Right lobe of liver (tissue), 6 donors: Measurements from ENCODE around the gene CBX2. TPM values are rescaled to one million over a fixed set of nuclear protein-coding genes. Genes with fewer than 3 reads are reported as not detected.

ENCODE experiments used
- ATAC-seq, 4 donors: fragments of 200-7000 bp; cut with Tn5 transposase; one replicate each; pipeline ENCODE4 v1.9.1; 2020; ENCODE audit warnings: mild to moderate bottlenecking in 4 of 4, moderate library complexity in 4 of 4
- DNase-seq, 3 donors: peaks; one replicate each; pipeline ENCODE4 v3.0.0-alpha.2; 2020
- H3K27ac ChIP-seq, 3 donors: fragments of 200-600 bp; one replicate each; pipeline ENCODE4 v1.8.0; 2022
- H3K27me3 ChIP-seq, 2 donors: fragments of 200-600 bp; one replicate each; pipeline ENCODE4 v1.8.0; 2022
- H3K36me3 ChIP-seq, 4 donors: fragments of 200-600 bp; sonication (generic) in 1 of 4; one replicate each; pipeline versions ENCODE4 v1.5.1 to v1.8.0; 2017 to 2022; ENCODE audit warnings: control low read depth in 1 of 4
- H3K4me1 ChIP-seq, 4 donors: fragments of 200-600 bp; sonication (generic) in 1 of 4; one replicate each; pipeline versions ENCODE4 v1.5.1 to v1.8.0; 2017 to 2022; ENCODE audit warnings: control low read depth in 1 of 4
- H3K4me3 ChIP-seq, 3 donors: fragments of 200-600 bp; one replicate each; pipeline ENCODE4 v1.8.0; 2022
- H3K9me3 ChIP-seq, 4 donors: fragments of 200-600 bp; sonication (generic) in 1 of 4; one replicate each; pipeline versions ENCODE4 v1.5.1 to v1.8.0; 2017 to 2022; ENCODE audit warnings: control low read depth in 1 of 4
- POLR2A ChIP-seq: fragments of 450-650 bp; IDR thresholded peaks from one replicate; pipeline ENCODE4 v1.6.1; 2017; ENCODE audit warnings: antibody characterized with exemption, mild to moderate bottlenecking
- WGBS: methylation state at CpG from one replicate; pipeline ENCODE4 v1.1.6; 2018; ENCODE audit warnings: low coverage, low lambda C conversion rate; ENCODE audit not compliant: insufficient coverage; ENCODE audit errors: missing lambda C conversion rate; 5-methylcytosine and 5-hydroxymethylcytosine counted together
- intact Hi-C, 2 donors: fragments of 100-400 bp; cut with DNase I; formaldehyde crosslinking; loops; one replicate each; pipeline versions ENCODE4 v1.11.2 to v1.14.1; 2022
- total RNA-seq, 6 experiments: library from RNA; depleted of rRNA in 2 of 6; stranded (reverse); fragments of >200 nt in 2 of 6; fragmentation: NEBNext Ultra II Directional in 3 of 6; extraction: Animal tissue kit (Norgen Biotek cat#: 25700) in 3 of 6; gene quantifications; one replicate each; pipeline versions ENCODE4 v1.1.0 to v1.2.4, GENCODE V29; 2016 to 2023
- TF ChIP-seq, protein P1 (sequence below), 4 donors: fragments of 200-600 bp in 3 of 4; fragments of 450-650 bp in 1 of 4; IDR thresholded peaks; one replicate each; pipeline versions ENCODE4 v1.5.1 to v1.8.0; 2016 to 2022; ENCODE audit warnings: antibody characterized with exemption in 4 of 4, mild to moderate bottlenecking in 2 of 4
- donor health status: DM: no; HTN: yes; CAD: no.
- donor health status: DM: no; HTN: no; CAD: no.
- donor health status: DM: no; HTN: no; CAD: no.
- donor health status: DM: no; HTN: yes; CAD: no.
- donor health status: DM: no; HTN: yes; CAD: no.

CBX2 gene
- total RNA-seq, 6 experiments from 2014 or later, result 0.33 to 3.5 (median 1.1) TPM

DNA sequence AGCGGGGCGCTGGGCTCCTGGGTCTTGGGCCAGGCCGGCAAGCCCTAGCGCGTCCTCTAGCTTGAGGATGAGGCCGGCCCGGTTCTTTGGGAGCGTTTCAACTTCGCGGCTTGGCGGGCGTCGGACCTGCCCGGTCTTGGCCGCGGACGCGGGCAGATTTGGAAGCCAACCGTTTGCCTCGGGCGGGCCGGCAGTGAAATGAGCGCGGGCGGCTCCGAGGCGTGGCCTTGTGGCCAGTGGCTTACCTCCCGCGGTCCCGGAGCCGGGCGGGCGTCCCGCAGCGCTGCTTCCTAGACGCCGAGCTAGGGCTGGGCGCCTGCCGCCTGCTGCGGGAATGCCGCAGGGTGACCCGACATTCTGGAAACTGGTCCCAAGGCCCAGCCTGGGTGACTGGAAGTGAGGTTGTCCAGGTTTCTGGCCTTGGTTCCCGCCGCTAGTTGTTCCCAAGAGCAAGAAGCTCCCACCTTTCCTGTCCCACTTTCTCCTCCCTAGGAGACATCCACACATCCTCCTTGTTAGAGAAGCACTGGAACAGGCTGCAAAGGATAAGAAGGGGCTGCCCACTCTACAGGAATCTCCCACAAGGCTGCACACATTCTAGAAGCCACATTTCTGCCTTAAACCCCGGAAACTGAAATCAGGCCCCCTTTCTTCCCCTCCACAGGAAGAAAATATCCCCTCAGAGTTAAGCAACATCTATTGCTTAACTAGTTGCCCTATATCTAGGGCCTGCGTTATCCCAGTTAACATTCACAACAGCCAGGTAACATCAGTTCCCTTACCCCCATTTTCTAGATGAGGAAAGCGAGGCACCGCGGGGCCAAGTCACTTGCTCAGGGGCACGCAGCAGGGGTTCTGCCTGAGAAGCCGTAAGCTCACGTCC, 23.4 kb downstream of the CBX2 start:
- no peak for TF ChIP-seq POLR2A
- TF ChIP-seq, protein P1, sequence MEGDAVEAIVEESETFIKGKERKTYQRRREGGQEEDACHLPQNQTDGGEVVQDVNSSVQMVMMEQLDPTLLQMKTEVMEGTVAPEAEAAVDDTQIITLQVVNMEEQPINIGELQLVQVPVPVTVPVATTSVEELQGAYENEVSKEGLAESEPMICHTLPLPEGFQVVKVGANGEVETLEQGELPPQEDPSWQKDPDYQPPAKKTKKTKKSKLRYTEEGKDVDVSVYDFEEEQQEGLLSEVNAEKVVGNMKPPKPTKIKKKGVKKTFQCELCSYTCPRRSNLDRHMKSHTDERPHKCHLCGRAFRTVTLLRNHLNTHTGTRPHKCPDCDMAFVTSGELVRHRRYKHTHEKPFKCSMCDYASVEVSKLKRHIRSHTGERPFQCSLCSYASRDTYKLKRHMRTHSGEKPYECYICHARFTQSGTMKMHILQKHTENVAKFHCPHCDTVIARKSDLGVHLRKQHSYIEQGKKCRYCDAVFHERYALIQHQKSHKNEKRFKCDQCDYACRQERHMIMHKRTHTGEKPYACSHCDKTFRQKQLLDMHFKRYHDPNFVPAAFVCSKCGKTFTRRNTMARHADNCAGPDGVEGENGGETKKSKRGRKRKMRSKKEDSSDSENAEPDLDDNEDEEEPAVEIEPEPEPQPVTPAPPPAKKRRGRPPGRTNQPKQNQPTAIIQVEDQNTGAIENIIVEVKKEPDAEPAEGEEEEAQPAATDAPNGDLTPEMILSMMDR (IDR thresholded peaks at IDR 0.05), result no peak
- no peak overlapping the region for H3K4me3 ChIP-seq

DNA sequence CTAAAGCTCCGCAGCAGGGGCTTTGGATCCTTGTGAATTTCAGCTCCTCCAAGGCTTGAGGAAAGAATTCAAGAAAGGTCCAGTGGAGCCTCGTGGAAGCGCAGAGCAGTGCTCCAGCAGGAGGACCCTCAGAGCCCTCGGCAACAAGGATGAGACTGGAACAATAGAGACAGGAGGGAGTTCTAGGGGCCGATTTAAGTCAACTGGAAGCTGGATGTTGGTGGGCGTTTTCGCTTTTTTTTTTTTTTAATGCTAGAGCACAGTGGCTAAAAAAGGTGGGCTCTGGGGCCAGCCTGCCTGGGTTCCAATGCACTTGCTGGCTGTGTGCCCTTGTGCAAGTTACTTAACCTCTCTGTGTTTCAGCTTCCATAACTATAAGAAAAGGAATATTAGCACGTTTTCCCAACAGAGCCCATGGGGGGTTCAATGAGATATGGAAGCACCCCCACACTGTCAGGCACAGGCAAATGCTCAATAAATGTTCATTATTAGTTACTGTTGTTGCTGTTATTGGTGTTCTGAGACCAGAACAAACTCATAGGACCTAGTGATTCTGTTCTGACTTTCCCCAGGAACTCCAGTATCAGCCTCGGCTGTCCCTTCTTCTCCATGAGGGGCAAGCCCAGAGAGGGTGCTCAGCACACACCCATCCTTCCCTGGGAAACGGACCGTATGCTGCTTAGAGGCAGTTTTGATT, 24.2 kb downstream of the CBX2 start:
- Histone ChIP-seq H3K9me3 (no peaks in the 10 kb centered on the region), H3K27me3 (peaks cover 27 to 85% of the 10 kb centered on the region in 2 donors), H3K27ac (no peak overlapping the region), H3K36me3 (no peaks in the 10 kb centered on the region), H3K4me1 (peaks cover 0 to 28% (median 3%) of the 10 kb centered on the region in 4 donors), H3K4me3 (no peak overlapping the region)
- no peak for TF ChIP-seq POLR2A
- TF ChIP-seq, protein P1 (IDR thresholded peaks at IDR 0.05), result no peak
- 2% methylated on average over 8 of the region's 11 CpGs for WGBS
- intact Hi-C loops, result loop anchor here in 1 of 2 donors (5.0 to 10.0 kb wide), 2 partner anchors 40 to 183 kb away; no protein-coding TSS in a partner anchor
- ATAC-seq (no peak), DNase-seq (no peak)

More for the DNA sequence above, 23.4 kb downstream of the CBX2 start:
- ATAC-seq (peak in 1 of 4 donors; percentile 2), DNase-seq (peak in 1 of 3 donors; percentile 68)
- H3K4me1 ChIP-seq, result peaks cover 0 to 28% (median 4%) of the 10 kb centered on the region in 4 donors
- no peak overlapping the region for H3K27ac ChIP-seq
- no peaks in the 10 kb centered on the region for H3K36me3 ChIP-seq
- H3K27me3 ChIP-seq, result peaks cover 27 to 79% of the 10 kb centered on the region in 2 donors
- H3K9me3 ChIP-seq, result no peaks in the 10 kb centered on the region
- 17% methylated on average over 10 of the region's 52 CpGs for WGBS
- intact Hi-C loops, result loop anchor here in 1 of 2 donors (5.0 to 10.0 kb wide), 2 partner anchors 41 to 183 kb away; no protein-coding TSS in a partner anchor

DNA sequence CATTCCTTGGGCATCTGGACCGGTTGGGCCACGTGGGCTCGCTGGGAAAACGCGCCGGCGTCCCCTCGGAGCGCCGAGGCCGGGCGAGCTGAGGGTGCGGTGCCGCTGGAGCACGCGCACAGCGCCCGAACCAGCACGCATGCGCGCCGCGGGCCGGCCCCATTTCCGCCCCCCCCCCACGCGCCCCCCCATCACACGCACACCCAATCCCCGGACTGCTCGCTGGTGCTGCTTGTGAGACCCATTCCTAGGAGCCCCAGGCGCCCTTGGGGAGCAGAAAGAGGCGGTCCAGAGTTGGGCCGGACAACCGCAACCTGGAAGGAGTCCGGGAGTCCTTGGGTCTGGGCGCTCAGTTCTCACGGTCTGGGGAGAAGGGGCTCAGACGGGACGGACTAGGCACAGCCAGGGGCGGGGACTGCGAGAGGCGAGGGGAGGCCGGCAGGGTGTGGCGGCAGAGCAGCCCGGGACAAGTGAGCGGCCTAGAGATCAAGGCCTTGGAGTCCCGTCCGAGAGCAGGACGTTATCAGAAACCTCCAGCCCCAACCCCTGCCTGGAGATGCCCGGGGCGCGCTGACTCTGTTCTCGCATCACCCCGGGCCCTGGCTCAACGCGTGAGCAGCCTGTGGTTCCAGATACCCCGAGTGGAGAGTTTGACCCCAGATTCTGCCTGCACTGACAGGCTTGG, 24.9 kb downstream of the CBX2 start:
- TF ChIP-seq, protein P1 (IDR thresholded peaks at IDR 0.05), result no peak
- Histone ChIP-seq H3K9me3 (no peaks in the 10 kb centered on the region), H3K27me3 (peaks cover 27 to 90% of the 10 kb centered on the region in 2 donors), H3K4me3 (no peak overlapping the region), H3K36me3 (no peaks in the 10 kb centered on the region), H3K4me1 (peaks cover 0 to 26% (median 2%) of the 10 kb centered on the region in 4 donors), H3K27ac (no peak overlapping the region)
- DNase-seq, result no peak
- no peak for ATAC-seq
- intact Hi-C loops, result loop anchor here in 1 of 2 donors (5.0 to 10.0 kb wide), 2 partner anchors 39 to 182 kb away; no protein-coding TSS in a partner anchor
- 4% methylated on average over 4 of the region's 57 CpGs for WGBS

DNA sequence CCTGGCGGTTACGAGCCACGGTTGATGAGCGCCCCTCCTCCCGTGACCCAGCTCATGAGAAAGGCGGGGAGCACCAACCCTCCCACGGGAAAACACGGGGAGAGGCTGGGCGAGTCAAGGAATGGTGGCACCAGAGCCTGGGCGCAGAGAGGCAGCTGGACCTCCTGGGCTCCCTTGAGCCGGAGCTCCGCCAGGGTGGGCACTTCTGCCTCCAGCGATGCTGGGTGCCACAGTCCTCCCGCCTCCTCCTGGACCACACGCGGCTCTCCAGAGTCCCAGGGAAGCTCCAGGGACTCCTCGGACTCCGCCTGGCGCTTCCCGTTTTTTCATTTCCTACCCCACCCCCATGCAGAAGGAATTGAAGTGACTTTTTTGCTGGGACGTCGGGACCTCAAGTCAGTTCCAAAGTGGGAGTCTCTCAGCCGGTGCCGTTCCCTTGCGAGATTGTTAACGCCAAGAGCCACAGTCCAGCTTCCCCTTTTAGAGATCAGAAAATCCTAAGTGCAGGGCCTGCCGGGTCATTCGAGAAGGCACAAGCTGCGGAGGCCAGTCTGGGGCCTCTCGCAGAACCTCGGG, 25.6 kb downstream of the CBX2 start:
- no peaks in the 10 kb centered on the region for H3K36me3 ChIP-seq
- ATAC-seq, result no peak
- H3K4me1 ChIP-seq, result peaks cover 0 to 20% (median 0%) of the 10 kb centered on the region in 4 donors

More for the DNA sequence above, 25.6 kb downstream of the CBX2 start:
- WGBS, result 13% methylated on average over 13 of the region's 31 CpGs
- Histone ChIP-seq H3K27me3 (peaks cover 27 to 91% of the 10 kb centered on the region in 2 donors), H3K27ac (no peak overlapping the region), H3K4me3 (no peak overlapping the region), H3K9me3 (no peaks in the 10 kb centered on the region)
- DNase-seq, result no peak
- TF ChIP-seq POLR2A, result no peak
- TF ChIP-seq, protein P1 (IDR thresholded peaks at IDR 0.05), result no peak
- intact Hi-C loops, result loop anchor here in 1 of 2 donors (5.0 to 10.0 kb wide), 2 partner anchors 39 to 181 kb away; no protein-coding TSS in a partner anchor
